GM19351 (cell line): Measurements from ENCODE around the gene ZNF512B.
"Not testable (repeated sequence)": the region's sequence is repeated elsewhere in the genome, so short reads cannot be mapped to it uniquely, and the experiment has no call there.

Experiments
- ATAC-seq: cut with Tn5 transposase; IDR thresholded peaks from one replicate; pipeline ENCODE4 v1.9.1; 2021; ENCODE audit warnings: mild to moderate bottlenecking, moderate library complexity; ENCODE audit not compliant: unreplicated experiment

Gene ZNF512B

GRCh38 chr20:63969838-63970713 is at the start of gene ZNF512B:
Gene ZNF512B (minus strand): TSS chr20:63969930. CDS start chr20:63967950, 1,980 bp downstream.
- no peak for ATAC-seq

- no peak for ATAC-seq
These were observed 45.9 kb upstream of the ZNF512B start for GRCh38 chr20:64015635-64016034.

- ATAC-seq = not testable (repeated sequence)
These were observed 42.8 kb upstream of the ZNF512B start for GRCh38 chr20:64012385-64013154.

DNA sequence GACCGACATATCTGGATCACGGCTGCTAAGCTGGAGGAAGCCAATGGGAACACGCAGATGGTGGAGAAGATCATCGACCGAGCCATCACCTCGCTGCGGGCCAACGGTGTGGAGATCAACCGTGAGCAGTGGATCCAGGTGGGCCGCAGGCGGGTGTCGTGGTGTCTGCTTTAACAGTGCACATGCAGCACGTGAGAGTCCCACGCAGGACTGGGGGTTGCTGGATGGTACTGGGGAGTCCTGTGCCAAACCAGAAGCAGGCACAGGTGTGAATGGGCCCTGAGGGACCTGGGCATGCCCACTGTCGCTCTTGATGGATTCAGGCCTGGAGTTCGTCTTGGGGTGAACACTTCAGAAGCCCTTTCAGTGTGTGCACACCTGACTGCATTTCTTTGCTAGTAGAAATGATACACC is 41.6 kb upstream of the ZNF512B start:
- no peak for ATAC-seq

GRCh38 chr20:64010711-64011237 is 41.0 kb upstream of the ZNF512B start:
- no peak for ATAC-seq

- ATAC-seq = no peak
These were observed 40.2 kb upstream of the ZNF512B start for GRCh38 chr20:64009811-64010387.

DNA sequence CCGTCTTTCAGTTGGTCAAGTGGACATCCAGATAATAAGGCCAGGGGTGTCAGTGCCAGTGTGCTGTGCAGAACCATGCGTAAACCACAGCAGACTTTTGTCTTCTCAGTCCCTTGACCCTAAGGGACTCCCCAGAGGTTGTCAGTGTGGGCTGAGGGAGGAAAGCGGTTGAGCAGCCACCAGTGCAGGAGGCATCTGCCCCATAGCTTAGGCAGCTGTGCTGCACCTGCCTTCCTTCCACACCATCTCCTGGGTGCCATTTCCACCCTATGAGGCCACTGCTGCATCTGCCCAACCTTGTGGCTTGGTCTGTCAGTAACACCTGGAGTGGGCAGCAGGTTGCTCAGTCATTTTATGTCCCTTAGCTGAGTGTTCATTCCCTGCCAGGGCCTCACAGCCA is 37.2 kb upstream of the ZNF512B start:
- ATAC-seq = no peak

DNA sequence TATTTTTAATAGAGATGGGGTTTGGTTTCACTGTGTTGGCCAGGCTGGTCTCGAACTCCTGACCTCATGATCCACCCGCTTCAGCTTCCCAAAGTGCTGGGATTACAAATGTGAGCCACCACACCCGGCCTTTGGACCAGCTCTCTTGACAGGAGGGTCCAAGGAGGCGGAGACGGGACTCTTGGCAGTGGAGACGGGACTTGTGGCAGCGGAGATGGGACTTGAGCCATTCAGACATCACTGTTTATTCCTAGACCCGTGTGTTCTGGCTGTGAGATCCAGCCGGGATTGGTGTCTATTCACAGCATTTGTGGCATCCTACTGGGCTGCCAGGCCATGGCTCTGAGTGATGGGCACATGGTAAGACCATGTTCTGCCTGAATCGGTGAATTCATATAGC is 36.8 kb upstream of the ZNF512B start:
- no peak for ATAC-seq

DNA sequence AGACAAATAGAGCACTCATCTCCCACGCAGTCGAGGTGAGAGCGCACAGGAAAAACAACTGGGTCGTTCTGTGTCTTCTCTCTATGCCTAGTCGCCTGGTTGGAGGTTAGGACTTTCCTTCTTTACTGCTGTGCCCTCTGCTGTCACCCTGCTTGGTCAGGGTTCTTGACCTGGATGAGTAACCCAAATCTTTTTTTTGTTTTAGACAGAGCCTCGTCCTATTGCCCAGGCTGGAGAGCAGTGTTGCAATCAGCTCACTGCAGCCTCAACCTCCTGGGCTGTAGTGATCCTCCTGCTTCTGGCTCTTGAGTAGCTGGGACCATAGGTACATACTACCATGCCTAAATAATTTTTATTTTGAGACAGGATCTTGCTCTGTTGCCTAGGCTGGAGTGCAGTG is 35.7 kb upstream of the ZNF512B start:
- no peak for ATAC-seq

- no peak for ATAC-seq
These were observed 34.4 kb upstream of the ZNF512B start for GRCh38 chr20:64003960-64004725.

DNA sequence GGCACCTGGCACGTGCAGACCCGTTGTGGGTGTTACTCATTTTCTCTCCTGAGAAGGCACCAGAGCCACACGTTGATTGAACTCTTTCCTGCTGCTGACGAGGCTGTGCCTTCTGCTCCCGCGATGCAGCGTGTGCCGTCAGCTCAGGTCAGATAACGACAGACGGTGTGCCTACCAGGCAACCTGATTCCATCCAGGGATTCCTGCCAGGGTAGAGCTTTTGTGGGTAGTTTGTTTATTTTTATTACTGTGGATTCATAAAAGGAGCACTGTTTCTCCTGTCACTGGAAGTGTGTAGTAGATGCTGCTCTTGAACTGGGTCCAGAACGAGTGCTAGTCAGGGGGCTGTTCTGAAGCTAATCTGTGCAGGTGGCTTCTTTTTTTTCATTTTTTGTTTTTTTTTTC is 31.9 kb upstream of the ZNF512B start:
- ATAC-seq = no peak

GRCh38 chr20:64000906-64001305 is 31.2 kb upstream of the ZNF512B start:
- no peak for ATAC-seq

DNA sequence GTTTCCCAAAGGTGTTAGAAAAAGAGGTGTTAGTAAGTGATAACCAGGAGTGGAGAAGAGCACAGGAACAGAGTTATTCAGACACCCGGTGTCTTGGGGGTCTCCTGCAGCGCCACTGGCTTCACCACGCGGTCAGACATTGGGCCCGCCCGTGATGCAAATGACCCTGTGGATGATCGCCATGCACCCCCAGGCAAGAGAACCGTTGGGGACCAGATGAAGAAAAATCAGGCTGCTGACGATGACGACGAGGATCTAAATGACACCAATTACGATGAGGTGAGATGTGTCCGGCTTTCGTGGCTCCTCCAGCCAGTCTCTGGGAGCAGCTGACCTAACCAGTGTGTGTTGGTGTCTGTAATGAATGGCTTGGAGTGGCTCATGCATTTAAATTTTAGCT is 13.2 kb upstream of the ZNF512B start:
- ATAC-seq = no peak

- peak; percentile 54 for ATAC-seq
These were observed 11.3 kb upstream of the ZNF512B start, which contains the start of gene PRPF6 for GRCh38 chr20:63980806-63981728. Gene PRPF6 (plus strand): TSS chr20:63981132. CDS start chr20:63981246, 114 bp downstream.

GRCh38 chr20:63980317-63980805 is 10.6 kb upstream of the ZNF512B start:
- ATAC-seq = peak; percentile 5

- peak; percentile 40 for ATAC-seq
These were observed 10.0 kb upstream of the ZNF512B start, which contains the start of gene SAMD10 for GRCh38 chr20:63979557-63980316. Gene SAMD10 (minus strand): TSS chr20:63979642. CDS start chr20:63979467, 175 bp downstream.

DNA sequence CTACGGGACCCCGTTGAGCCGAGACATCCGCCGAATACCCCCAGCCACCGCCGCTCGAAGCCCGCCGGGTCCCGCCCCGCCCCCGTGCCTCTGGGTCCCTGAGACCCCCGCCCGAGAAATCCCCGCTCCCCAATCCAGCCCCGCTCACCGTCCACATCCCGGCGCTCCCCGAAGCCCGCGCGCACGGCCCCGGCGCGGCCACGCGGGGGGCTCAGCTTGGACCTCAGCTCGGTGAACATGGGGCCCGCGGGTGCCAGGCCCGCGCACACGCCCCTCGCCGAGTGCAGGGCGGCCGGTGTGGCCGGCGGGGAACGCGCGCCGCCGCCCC is 9.5 kb upstream of the ZNF512B start:
- no peak for ATAC-seq
